Right lobe of liver (tissue), 6 donors: ENCODE data around the gene UBE3D. TPM values are rescaled to one million over a fixed set of nuclear protein-coding genes. Genes with fewer than 3 reads are reported as not detected.
"Not testable (repeated sequence)": the region's sequence is repeated elsewhere in the genome, so short reads cannot be mapped to it uniquely, and the experiment has no call there.

ENCODE experiments used
- ATAC-seq, 4 donors: fragments of 200-7000 bp; cut with Tn5 transposase; one replicate each; pipeline ENCODE4 v1.9.1; 2020; ENCODE audit warnings: mild to moderate bottlenecking in 4 of 4, moderate library complexity in 4 of 4
- DNase-seq, 3 donors: peaks; one replicate each; pipeline ENCODE4 v3.0.0-alpha.2; 2020
- H3K27ac ChIP-seq, 3 donors: fragments of 200-600 bp; one replicate each; pipeline ENCODE4 v1.8.0; 2022
- H3K27me3 ChIP-seq, 2 donors: fragments of 200-600 bp; one replicate each; pipeline ENCODE4 v1.8.0; 2022
- H3K36me3 ChIP-seq, 4 donors: fragments of 200-600 bp; sonication (generic) in 1 of 4; one replicate each; pipeline versions ENCODE4 v1.5.1 to v1.8.0; 2017 to 2022; ENCODE audit warnings: control low read depth in 1 of 4
- H3K4me1 ChIP-seq, 4 donors: fragments of 200-600 bp; sonication (generic) in 1 of 4; one replicate each; pipeline versions ENCODE4 v1.5.1 to v1.8.0; 2017 to 2022; ENCODE audit warnings: control low read depth in 1 of 4
- H3K4me3 ChIP-seq, 3 donors: fragments of 200-600 bp; one replicate each; pipeline ENCODE4 v1.8.0; 2022
- H3K9me3 ChIP-seq, 4 donors: fragments of 200-600 bp; sonication (generic) in 1 of 4; one replicate each; pipeline versions ENCODE4 v1.5.1 to v1.8.0; 2017 to 2022; ENCODE audit warnings: control low read depth in 1 of 4
- POLR2A ChIP-seq: fragments of 450-650 bp; IDR thresholded peaks from one replicate; pipeline ENCODE4 v1.6.1; 2017; ENCODE audit warnings: antibody characterized with exemption, mild to moderate bottlenecking
- WGBS: methylation state at CpG from one replicate; pipeline ENCODE4 v1.1.6; 2018; ENCODE audit warnings: low coverage, low lambda C conversion rate; ENCODE audit not compliant: insufficient coverage; ENCODE audit errors: missing lambda C conversion rate; 5-methylcytosine and 5-hydroxymethylcytosine counted together
- intact Hi-C, 2 donors: fragments of 100-400 bp; cut with DNase I; formaldehyde crosslinking; loops; one replicate each; pipeline versions ENCODE4 v1.11.2 to v1.14.1; 2022
- total RNA-seq, 6 experiments: library from RNA; depleted of rRNA in 2 of 6; stranded (reverse); fragments of >200 nt in 2 of 6; fragmentation: NEBNext Ultra II Directional in 3 of 6; extraction: Animal tissue kit (Norgen Biotek cat#: 25700) in 3 of 6; gene quantifications; one replicate each; pipeline versions ENCODE4 v1.1.0 to v1.2.4, GENCODE V29; 2016 to 2023
- TF ChIP-seq, protein P1 (sequence below), 4 donors: fragments of 200-600 bp in 3 of 4; fragments of 450-650 bp in 1 of 4; IDR thresholded peaks; one replicate each; pipeline versions ENCODE4 v1.5.1 to v1.8.0; 2016 to 2022; ENCODE audit warnings: antibody characterized with exemption in 4 of 4, mild to moderate bottlenecking in 2 of 4
- donor health status: DM: no; HTN: yes; CAD: no.
- donor health status: DM: no; HTN: no; CAD: no.
- donor health status: DM: no; HTN: no; CAD: no.
- donor health status: DM: no; HTN: yes; CAD: no.
- donor health status: DM: no; HTN: yes; CAD: no.

UBE3D gene
- total RNA-seq, 6 experiments from 2014 or later = 1.6 to 4.8 (median 2.1) TPM

DNA sequence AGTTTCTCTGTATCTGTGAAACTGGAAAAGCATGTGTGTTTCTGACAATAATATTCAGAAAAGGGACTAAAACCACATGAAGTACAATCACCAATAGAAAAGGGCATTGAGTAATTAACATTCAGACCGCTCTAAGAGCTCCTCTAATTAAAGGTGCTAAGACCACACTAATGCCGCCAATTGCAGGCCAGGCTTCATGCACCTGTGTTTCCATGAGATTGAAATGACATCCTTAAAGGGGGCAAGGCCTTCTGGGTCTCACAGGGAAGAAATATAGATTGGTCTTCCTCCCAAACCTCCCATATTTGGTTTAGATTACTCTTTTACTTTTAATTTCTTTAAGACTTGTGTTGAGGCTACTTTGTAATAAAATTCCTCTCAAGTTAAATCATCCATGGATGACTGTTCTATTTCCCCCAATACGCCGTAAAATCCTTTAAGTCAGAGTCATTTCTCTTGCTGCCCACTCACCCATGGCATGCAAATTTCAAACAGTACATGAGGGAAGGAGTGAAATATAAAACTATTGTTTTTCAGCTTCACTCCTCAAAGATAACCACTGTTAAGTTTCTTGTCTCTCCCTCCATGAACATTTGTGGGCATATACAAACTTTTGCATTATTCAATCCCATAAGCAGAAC lies 110.6 kb downstream of the UBE3D start:
- ATAC-seq (no peak), DNase-seq (no peak)
- intact Hi-C loops = no loop called here
- TF ChIP-seq, protein P1, sequence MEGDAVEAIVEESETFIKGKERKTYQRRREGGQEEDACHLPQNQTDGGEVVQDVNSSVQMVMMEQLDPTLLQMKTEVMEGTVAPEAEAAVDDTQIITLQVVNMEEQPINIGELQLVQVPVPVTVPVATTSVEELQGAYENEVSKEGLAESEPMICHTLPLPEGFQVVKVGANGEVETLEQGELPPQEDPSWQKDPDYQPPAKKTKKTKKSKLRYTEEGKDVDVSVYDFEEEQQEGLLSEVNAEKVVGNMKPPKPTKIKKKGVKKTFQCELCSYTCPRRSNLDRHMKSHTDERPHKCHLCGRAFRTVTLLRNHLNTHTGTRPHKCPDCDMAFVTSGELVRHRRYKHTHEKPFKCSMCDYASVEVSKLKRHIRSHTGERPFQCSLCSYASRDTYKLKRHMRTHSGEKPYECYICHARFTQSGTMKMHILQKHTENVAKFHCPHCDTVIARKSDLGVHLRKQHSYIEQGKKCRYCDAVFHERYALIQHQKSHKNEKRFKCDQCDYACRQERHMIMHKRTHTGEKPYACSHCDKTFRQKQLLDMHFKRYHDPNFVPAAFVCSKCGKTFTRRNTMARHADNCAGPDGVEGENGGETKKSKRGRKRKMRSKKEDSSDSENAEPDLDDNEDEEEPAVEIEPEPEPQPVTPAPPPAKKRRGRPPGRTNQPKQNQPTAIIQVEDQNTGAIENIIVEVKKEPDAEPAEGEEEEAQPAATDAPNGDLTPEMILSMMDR (IDR thresholded peaks at IDR 0.05) = no peak
- TF ChIP-seq POLR2A = no peak
- Histone ChIP-seq H3K36me3 (no peaks in the 10 kb centered on the region), H3K27ac (no peak overlapping the region), H3K4me3 (no peak overlapping the region), H3K9me3 (no peaks in the 10 kb centered on the region), H3K4me1 (no peaks in the 10 kb centered on the region), H3K27me3 (no peaks in the 10 kb centered on the region)
- WGBS = 100% methylated on average over 3 of the region's 4 CpGs

DNA sequence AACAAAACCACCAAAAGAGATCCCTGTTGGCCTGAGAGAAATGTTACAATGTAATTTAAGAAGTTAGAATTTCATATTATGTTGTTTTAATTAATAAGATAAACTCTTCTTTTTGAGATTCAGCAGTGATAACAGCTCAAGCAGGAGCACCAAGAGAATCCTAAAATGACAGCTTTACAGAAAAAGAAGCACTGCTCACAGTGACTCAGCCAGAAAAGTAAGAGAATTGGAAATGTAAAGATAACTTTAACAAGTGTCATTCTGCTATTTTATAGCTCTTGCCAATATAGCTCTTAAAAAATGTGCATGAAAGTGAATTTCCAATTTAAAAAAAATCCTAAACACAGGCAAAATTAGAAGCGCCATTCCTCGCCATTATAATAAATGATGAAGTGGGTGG lies 111.3 kb downstream of the UBE3D start:
- ATAC-seq = no peak
- TF ChIP-seq POLR2A = no peak
- TF ChIP-seq, protein P1 (IDR thresholded peaks at IDR 0.05) = no peak
- Histone ChIP-seq H3K9me3 (no peaks in the 10 kb centered on the region), H3K27me3 (no peaks in the 10 kb centered on the region), H3K36me3 (no peaks in the 10 kb centered on the region), H3K4me1 (no peaks in the 10 kb centered on the region), H3K27ac (no peak overlapping the region), H3K4me3 (no peak overlapping the region)
- intact Hi-C loops = no loop called here
- WGBS = 84% methylated on average over 2 of the region's 2 CpGs
- no peak for DNase-seq

DNA sequence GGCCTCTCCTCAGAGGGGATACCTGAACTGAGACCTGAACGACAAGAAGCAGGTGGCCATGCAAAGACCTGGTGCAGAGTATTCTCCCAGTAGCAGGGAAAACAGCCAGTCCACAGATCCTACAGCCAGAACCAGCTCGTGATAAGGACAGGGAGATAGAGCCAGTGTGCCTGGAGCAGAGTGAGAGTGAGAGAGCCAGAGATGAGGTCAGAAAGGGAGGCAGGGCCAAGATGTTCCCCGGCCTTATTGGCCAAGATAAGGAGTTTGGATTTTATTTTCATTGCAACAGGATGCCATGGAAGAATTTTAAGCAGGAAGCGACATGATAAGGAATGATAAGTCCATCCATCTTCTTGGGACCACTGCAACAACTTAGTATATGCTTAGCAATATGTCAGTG lies 111.8 kb downstream of the UBE3D start:
- H3K27me3 ChIP-seq = no peaks in the 10 kb centered on the region
- ATAC-seq (no peak), DNase-seq (no peak)
- no peaks in the 10 kb centered on the region for H3K36me3 ChIP-seq
- H3K4me1 ChIP-seq = no peaks in the 10 kb centered on the region
- TF ChIP-seq, protein P1 (IDR thresholded peaks at IDR 0.05) = no peak
- no peak for TF ChIP-seq POLR2A
- H3K9me3 ChIP-seq = no peaks in the 10 kb centered on the region
- intact Hi-C loops = no loop called here
- 37% methylated on average over 4 of the region's 4 CpGs for WGBS
- H3K4me3 ChIP-seq = no peak overlapping the region
- no peak overlapping the region for H3K27ac ChIP-seq

DNA sequence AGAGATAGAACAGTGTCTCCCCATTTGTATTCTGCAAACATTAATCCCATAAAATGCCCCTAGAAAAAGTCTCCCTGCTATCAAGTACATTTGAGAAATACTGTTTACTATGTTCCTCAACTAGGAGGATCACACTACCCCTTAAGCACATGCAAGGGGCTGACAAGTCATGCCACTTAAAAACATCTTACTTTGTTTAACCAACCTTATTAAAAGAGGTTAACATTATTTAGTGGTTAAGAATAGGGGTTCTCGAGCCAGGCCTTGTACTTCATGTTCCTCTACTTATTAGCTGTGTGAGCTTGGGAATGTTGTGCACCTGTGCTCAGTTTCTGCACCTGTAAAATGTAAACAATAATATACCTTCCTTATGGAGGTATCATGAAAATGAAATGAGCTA lies 113.7 kb downstream of the UBE3D start:
- Histone ChIP-seq H3K4me1 (no peaks in the 10 kb centered on the region), H3K36me3 (no peaks in the 10 kb centered on the region), H3K9me3 (no peaks in the 10 kb centered on the region), H3K4me3 (no peak overlapping the region), H3K27ac (no peak overlapping the region), H3K27me3 (no peaks in the 10 kb centered on the region)
- WGBS = 82% methylated on average over 1 of the region's 1 CpG
- ATAC-seq (no peak), DNase-seq (no peak)
- intact Hi-C loops = no loop called here
- TF ChIP-seq, protein P1 (IDR thresholded peaks at IDR 0.05) = no peak
- no peak for TF ChIP-seq POLR2A

DNA sequence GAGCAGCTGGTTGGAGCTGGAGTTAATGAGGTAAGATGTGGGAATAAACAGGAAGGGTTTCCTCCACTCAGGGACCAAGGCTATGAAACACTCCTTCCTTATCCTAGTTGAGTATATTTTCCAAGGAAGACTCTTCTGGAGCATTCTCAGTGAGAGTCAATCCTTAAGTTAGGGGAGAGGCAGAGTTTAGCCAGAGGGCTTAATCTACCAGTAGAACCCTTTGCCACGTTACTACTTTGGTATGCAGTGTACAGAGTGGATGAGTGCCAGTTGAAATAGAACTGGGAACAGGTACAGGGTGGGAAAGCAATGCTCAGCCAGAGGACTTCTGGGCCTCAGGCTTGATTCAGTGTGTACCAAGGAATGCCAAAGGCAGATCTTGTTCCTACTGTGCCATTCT lies 114.3 kb downstream of the UBE3D start:
- intact Hi-C loops = no loop called here
- no peak for DNase-seq
- TF ChIP-seq, protein P1 (IDR thresholded peaks at IDR 0.05) = no peak
- TF ChIP-seq POLR2A = no peak
- Histone ChIP-seq H3K4me3 (no peak overlapping the region), H3K27ac (no peak overlapping the region), H3K9me3 (no peaks in the 10 kb centered on the region), H3K27me3 (no peaks in the 10 kb centered on the region), H3K4me1 (no peaks in the 10 kb centered on the region), H3K36me3 (no peaks in the 10 kb centered on the region)
- WGBS = 100% methylated on average over 1 of the region's 1 CpG
- no peak for ATAC-seq

DNA sequence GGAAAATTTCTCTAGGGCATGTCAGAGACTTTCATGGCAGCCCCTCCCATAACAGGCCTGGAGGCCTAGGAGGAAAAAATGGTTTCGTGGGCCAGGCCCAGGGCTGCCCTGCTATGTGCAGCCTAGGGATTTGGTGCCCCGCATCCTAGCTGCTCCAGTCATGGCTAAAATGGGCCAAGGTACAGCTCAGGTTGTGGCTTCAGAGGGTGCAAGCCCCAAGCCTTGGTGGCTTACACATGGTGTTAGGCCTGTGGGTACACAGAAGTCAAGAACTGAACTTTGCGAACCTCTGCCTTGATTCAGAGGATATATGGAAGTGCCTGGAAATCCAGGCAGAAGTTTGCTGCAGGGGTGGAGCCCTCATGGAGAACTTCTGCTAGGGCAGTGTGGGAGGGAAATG lies 134.7 kb downstream of the UBE3D start:
- H3K36me3 ChIP-seq, H3K4me1 ChIP-seq, H3K4me3 ChIP-seq, intact Hi-C loops, H3K27me3 ChIP-seq, DNase-seq, ATAC-seq, H3K9me3 ChIP-seq, H3K27ac ChIP-seq: not testable (repeated sequence)
- WGBS = 100% methylated on average over 1 of the region's 3 CpGs
